ELF-1 (cell line): Measurements from ENCODE around the gene BZW2.
"Not testable (repeated sequence)": the region's sequence is repeated elsewhere in the genome, so short reads cannot be mapped to it uniquely, and the experiment has no call there.

Experiments used
- DNase-seq: peaks from one replicate; pipeline ENCODE4 v3.0.0-alpha.2; 2016; ENCODE audit warnings: low read depth, low spot score

The BZW2 gene

GRCh38 chr7:16644636-16645592, 1.1 kb upstream of the BZW2 start:
- no peak for DNase-seq

GRCh38 chr7:16646472-16647072, 591 bp downstream of the BZW2 start:
- DNase-seq, result peak; percentile 30

- no peak for DNase-seq
Measured at GRCh38 chr7:16647435-16647960, 1.5 kb downstream of the BZW2 start.

GRCh38 chr7:16648551-16648950, 2.6 kb downstream of the BZW2 start:
- DNase-seq, result peak; percentile 24

- DNase-seq, result no peak
Measured at GRCh38 chr7:16649196-16649595, 3.2 kb downstream of the BZW2 start.

- DNase-seq, result no peak
Measured at GRCh38 chr7:16650266-16650665, 4.3 kb downstream of the BZW2 start.

GRCh38 chr7:16651396-16652239, 5.6 kb downstream of the BZW2 start:
- no peak for DNase-seq

GRCh38 chr7:16652240-16652583, 6.2 kb downstream of the BZW2 start:
- no peak for DNase-seq

GRCh38 chr7:16652888-16653287, 6.9 kb downstream of the BZW2 start:
- DNase-seq, result no peak

GRCh38 chr7:16655394-16655793, 9.4 kb downstream of the BZW2 start:
- no peak for DNase-seq

- DNase-seq, result no peak
Measured at GRCh38 chr7:16656141-16656540, 10.2 kb downstream of the BZW2 start.

GRCh38 chr7:16657656-16658279, 11.8 kb downstream of the BZW2 start:
- peak; percentile 88 for DNase-seq

- not testable (repeated sequence) for DNase-seq
Measured at GRCh38 chr7:16659854-16660497, 14.0 kb downstream of the BZW2 start.

- DNase-seq, result no peak
Measured at GRCh38 chr7:16660702-16661464, 14.9 kb downstream of the BZW2 start.

- no peak for DNase-seq
Measured at GRCh38 chr7:16661924-16662323, 15.9 kb downstream of the BZW2 start.

GRCh38 chr7:16667355-16667754, 21.4 kb downstream of the BZW2 start:
- DNase-seq, result no peak

GRCh38 chr7:16668049-16668858, 22.3 kb downstream of the BZW2 start:
- DNase-seq, result peak; percentile 67

- DNase-seq, result no peak
Measured at GRCh38 chr7:16668978-16669377, 23.0 kb downstream of the BZW2 start.

- no peak for DNase-seq
Measured at GRCh38 chr7:16669581-16669980, 23.6 kb downstream of the BZW2 start.
